NCI-H1105 treated with DMSO at 0.1 percent for 48 hours (cell line): ENCODE data around the gene CLTCL1.

ENCODE experiments used
- DNase-seq: peaks from one replicate; lab custom pipeline; 2025; lab: John Stamatoyannopoulos, UW

CLTCL1 gene

GRCh38 chr22:19150482-19151328, 140.8 kb downstream of the CLTCL1 start:
- no peak for DNase-seq

GRCh38 chr22:19149991-19150390, 141.5 kb downstream of the CLTCL1 start, which contains the start of gene GSC2:
Gene GSC2 (minus strand): TSS chr22:19150292. CDS start chr22:19150283, 9 bp downstream.
- no peak for DNase-seq

GRCh38 chr22:19149047-19149883, 142.3 kb downstream of the CLTCL1 start:
- peak; percentile 20 for DNase-seq

- DNase-seq = no peak
Measured at GRCh38 chr22:19148417-19149046, 143.0 kb downstream of the CLTCL1 start.

- DNase-seq = no peak
Measured at GRCh38 chr22:19147195-19147780, 144.2 kb downstream of the CLTCL1 start.

GRCh38 chr22:19146215-19146968, 145.1 kb downstream of the CLTCL1 start:
- no peak for DNase-seq

GRCh38 chr22:19143967-19144400, 147.5 kb downstream of the CLTCL1 start:
- no peak for DNase-seq

- no peak for DNase-seq
Measured at GRCh38 chr22:19143212-19143611, 148.3 kb downstream of the CLTCL1 start.

- no peak for DNase-seq
Measured at GRCh38 chr22:19142394-19142793, 149.1 kb downstream of the CLTCL1 start.

- no peak for DNase-seq
Measured at GRCh38 chr22:19139974-19140373, 151.5 kb downstream of the CLTCL1 start.

- no peak for DNase-seq
Measured at GRCh38 chr22:19139001-19139356, 152.5 kb downstream of the CLTCL1 start.

- DNase-seq = no peak
Measured at GRCh38 chr22:19138217-19139000, 153.1 kb downstream of the CLTCL1 start.

- no peak for DNase-seq
Measured at GRCh38 chr22:19137384-19138216, 153.9 kb downstream of the CLTCL1 start.

- DNase-seq = no peak
Measured at GRCh38 chr22:19136915-19137314, 154.6 kb downstream of the CLTCL1 start.

- no peak for DNase-seq
Measured at GRCh38 chr22:19134874-19135273, 156.6 kb downstream of the CLTCL1 start.

- DNase-seq = no peak
Measured at GRCh38 chr22:19134176-19134831, 157.2 kb downstream of the CLTCL1 start.

- no peak for DNase-seq
Measured at GRCh38 chr22:19133561-19133960, 158.0 kb downstream of the CLTCL1 start.

- DNase-seq = no peak
Measured at GRCh38 chr22:19132693-19133400, 158.7 kb downstream of the CLTCL1 start.
